HS-27A (cell line): ENCODE data around the gene UNC13C.
"Not testable (repeated sequence)": the region's sequence is repeated elsewhere in the genome, so short reads cannot be mapped to it uniquely, and the experiment has no call there.

Experiments used
- DNase-seq: peaks from one replicate; pipeline ENCODE4 v3.0.0-alpha.2; 2012; ENCODE audit warnings: low read depth, missing footprints

Gene UNC13C

DNA sequence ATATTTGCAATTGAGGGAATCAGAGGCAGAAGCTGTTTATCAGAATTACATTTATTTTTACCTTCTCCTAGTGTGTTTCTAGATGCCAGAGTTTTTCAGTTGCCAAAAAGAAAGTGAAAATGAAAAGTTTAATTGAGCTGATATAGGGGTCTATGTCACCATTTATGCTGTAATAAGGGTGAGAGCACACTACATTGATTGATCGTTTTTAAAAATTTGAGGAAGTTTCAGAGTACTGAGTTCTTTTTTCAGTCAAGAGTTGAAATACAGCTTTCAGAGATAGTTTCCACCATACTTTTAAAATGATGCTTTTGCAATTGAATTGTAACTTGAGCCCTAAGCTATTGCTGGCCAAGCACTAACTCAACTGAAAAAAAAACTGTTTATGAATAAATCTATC, 326.9 kb downstream of the UNC13C start:
- no peak for DNase-seq

DNA sequence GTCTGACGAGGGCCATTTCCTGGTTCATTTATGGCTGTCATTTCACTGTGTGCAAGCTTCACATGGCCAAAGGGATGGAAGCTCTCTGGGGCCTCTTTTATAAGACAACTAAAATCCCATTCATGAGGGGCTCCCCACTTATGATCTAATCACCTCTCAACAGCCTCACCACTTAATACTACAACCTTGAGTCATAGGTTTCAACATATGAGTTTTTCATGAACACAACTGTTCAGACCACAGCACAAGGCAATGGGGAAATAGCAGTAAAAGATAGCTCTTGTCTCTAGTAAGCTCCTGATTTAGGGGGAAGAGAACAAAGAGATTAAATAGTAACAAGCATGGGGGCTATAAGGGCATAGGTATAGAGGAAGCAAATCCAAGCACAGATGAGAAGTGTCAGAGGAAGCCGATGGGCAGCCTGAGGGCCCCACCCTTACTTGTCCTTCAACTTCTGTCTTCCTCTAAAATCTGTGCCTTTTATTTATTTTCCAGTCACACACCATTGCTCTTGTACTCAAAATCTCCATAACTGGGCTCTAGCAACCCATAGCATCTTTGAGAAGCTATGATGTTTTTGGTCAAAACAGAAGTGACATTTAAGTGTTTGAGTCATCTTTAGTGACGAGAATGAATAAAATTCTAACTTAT, 329.1 kb downstream of the UNC13C start:
- DNase-seq = no peak

DNA sequence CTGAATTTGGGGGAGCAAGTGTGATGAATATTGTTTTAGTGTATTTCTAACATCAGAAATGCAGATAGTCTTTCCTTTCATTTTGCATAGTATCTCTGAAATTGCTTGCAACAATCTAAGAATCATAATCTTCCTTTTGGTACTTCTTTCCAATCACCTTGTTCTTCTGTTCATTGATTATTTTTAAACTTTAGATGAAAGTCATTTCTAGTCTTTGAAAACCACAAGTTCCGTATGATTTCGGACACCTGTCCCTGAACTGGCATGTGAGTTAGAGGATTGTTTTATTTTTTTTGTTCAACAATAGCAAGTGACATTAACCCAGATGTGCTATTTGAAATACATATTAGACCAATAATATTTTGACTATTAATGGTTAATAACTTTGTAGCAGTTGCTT, 329.7 kb downstream of the UNC13C start:
- DNase-seq = no peak

DNA sequence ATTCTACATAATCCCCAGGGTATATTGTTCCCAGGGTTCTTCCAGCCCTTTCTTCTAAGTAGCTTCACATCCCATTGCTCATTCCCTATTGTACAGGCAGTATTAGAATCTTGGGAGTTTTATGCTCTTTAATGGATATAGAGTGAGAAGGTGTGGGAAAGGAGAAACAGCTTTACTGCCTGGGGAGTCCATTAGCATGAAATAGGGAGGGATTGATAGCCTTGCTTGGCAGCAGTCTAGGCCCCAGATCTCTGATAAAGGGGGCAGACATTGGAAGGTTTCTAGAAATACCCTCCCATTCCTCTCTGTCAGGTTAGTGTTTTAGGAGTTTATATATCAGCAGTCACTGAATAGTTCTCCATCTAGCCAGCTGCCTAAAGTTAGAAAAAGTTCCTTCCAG, 334.3 kb downstream of the UNC13C start:
- DNase-seq = no peak

DNA sequence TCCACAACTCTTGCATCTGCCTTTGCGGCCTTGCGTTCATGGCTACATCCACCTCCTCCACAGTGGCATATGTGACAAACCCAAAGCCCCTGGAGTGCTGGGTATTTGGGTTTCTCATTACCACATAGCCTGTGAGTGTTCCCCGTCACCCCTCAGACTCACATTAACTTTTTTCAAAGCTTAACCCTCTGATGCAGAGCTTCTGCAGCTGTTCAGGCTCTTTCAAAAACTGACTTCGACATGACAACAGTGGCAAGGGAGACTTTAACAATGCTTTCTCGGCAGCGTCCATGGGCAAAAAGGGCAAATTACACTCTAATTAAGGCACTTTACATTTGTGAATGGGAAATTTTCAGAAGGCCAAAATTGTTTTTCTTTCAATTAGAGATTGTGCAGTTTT, 343.2 kb downstream of the UNC13C start:
- DNase-seq = no peak

DNA sequence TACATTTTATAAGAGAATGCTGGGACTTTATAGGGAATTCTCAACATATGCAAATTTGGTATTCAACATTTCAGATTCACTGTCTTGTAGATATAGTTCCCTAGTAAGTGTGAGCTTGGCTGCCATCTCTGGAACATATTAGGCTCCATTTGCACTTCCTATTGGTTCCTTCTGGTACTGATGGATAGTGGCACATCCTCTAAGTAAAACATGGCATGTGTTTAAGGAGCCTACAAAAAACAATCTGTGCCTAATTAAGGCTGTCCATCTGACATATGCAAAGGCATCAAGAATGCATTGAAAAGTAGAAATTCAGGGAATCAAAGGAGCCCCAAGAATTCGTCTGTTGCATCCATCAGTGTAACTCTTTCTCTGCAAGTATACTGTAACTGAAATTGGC, 344.1 kb downstream of the UNC13C start:
- no peak for DNase-seq

DNA sequence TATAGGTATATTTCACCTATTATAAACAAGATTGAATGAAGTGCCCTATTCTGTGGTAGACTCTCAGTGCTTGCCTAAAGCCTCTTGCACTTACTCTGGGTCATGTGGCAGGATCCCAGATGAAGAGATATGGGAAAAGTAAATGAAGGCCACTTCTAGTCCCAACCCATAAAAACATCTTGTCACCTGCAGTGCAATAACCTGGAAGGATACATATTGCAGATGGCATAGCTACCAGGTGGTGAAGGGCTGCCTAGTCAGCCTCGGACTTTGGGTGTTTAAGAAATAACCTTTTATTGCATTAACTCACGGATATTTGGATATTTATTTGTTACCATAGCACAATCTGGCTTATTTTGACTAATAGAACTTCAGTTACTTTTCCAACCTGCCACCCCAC, 367.1 kb downstream of the UNC13C start:
- no peak for DNase-seq

DNA sequence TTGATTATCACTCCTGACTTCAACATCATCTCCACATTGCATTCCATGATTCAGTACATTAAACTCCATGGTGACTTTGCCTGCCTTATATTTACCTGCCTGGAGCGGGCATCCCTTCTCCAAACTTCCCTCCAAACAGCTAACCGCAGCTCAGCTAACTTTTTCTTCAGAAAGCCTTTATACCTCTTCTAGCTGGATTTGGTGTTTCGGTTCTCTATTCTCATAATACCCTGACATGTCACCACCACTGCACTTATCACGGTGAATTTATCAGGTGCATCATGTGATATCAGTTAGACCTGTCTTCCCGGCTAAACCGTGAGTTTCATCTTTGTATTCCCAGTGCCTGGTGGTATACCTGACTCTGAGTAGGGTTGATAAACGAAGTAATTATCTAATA, 367.6 kb downstream of the UNC13C start:
- DNase-seq = no peak

DNA sequence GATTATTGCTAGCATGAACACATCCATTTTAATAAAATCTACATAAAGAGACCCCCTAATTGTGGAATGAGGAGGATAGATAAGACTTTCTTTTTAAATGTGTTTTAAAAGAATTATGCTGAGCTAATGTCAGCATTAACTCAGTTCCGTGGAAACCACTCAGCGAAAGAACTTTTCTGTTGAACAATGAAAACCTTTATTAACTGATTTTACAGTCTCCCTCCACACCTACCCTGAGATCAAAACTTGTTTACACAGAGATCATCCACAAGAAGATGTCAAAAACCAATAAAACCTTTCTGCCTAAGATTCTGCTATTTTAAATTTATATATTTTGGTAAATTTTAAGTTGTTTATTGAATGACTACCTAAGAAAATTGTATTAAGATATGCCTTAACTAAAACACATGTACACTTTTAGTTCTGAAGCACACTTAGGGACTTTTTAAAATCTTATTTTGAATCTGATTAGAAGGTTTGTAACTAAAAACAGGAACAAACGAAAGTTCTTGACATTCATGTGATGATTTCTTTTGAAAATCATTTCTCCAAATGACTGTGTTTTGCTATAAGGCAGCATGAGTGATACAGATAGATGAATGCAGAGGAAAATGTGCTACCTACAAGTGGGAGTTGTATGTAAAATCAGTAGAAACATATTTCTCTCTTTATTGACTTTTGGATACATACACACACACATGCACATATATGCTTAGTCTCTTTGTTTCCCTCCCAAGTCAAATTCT, 369.0 kb downstream of the UNC13C start:
- no peak for DNase-seq

DNA sequence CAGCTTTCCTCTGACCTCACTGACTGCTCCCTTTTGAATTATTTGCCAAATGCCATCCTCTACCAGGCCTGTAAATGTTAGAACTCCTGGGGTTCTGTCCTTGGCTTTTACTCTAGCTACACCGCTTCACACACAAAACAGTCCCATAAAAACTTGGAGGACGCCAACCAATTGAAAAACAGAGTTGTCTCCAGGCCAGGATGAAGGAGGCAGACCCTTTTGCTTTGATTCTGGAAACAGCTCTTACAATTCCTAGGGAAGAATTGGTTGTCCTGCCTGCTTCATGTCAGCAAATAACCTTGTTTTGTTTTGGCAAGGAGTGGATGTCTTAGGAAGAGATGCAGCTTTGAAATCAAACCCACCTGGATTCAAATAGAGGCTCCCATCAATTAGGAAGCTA, 375.5 kb downstream of the UNC13C start:
- no peak for DNase-seq

DNA sequence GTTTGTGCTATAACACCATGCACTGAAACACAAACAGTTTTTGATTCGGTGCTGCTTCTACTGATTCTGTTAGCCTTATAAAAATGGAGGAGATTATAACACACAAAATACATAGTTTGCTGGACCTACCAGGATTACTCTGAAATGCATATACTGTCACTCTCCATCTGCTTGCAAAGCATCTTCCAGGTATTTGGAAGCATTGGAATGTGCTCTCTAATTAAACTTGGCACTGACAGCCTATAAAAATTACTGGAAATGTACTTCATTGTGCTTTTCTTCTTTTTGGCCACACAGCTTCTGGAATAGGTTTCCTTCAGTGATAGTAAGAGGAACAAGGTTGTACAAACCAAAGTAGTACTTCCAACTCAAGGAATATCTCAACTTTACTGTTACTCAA, 376.1 kb downstream of the UNC13C start:
- DNase-seq = no peak

DNA sequence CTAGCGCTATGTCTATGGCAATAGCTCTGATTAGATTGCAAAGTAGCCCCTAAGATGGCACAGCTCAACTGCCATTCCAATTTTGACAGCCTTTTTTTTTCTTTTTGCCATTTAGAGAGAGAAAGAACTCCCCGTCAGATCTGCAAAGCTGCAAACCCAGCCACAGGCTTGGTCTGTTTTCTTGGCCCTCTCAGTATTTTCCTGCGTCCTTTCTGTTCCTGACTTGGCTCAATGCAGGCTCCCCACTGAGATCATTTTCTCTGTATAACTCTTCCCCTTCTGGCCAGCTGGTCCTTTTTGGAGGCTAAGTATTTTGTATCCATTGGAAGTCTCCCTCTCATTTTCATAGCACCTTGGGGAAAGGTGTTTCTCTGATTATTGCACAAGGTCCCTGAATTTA, 386.7 kb downstream of the UNC13C start:
- DNase-seq = no peak

DNA sequence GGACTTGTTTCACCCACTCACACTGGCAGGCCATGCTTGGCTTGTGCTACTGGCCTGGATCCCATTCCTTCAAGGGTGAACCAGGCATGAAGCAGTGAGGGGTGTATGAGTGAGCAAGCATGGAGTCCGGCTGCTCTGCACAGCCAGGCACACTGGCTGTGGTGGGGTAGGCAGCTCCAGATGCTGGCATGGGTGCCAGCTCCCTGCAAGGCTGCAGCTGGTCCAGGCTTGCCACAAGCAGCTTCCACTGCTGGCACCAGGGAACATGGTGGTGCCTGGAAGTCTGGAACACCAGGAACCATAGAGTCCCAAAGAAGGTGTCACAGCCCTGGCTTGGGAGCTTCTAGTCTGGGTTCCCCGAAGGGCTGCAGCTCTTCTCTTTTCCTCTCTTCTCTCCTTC, 395.1 kb downstream of the UNC13C start:
- no peak for DNase-seq

DNA sequence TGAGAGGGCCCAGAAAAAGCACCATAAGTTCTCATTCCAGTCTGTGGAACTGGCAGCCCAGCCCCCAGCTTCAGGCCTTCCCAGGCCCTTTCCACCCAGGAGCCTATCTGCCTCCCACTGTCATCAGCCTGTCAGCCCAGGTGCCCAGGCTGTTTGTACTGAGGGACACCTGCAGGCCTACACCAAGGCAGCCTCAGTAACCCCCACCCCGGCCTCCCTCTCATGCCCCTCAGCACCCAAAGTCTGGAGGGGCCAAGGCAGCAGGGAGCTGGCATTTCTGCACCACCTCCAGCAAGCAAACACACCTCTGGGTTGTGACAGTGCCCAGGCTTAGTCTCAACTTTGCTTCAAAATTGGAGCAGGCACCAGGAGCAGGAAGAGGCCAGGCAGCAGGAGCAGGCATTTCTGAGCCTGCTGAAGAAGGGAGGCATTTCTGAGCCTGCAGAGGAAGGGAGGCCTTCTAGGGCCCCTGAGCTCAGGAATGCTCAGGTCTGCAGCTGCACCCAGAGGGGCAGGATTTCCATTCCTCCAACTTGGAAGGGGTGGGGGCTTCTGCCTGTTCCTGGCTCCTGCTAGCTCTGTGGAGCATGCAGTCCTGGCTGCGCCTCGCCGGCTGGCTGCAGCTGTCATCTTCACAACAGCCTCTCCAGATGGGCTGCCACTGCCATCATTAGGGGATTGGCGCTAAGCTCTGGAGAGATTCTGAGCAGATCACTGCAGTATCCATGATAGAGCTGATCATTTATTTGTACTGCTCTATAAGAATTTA, 396.1 kb downstream of the UNC13C start:
- DNase-seq = no peak

DNA sequence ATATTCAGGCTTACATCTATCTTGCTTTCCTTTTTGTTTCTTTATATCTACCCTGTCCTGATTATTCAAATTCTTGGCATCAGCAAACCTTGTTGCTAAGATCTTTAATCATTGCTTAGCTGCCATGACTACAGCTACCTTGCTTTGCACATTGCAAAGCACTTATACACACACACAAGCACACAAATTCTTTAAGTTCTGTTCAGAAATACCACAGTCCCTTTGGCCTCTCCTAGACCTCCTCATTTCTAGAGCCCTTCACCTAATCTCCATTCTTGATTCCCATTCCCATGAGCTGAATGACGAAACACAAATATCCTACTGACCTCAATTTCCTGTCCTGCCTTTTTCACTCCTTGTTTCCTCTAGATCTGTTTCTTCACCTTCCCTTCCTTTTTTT, 409.6 kb downstream of the UNC13C start:
- DNase-seq = no peak

DNA sequence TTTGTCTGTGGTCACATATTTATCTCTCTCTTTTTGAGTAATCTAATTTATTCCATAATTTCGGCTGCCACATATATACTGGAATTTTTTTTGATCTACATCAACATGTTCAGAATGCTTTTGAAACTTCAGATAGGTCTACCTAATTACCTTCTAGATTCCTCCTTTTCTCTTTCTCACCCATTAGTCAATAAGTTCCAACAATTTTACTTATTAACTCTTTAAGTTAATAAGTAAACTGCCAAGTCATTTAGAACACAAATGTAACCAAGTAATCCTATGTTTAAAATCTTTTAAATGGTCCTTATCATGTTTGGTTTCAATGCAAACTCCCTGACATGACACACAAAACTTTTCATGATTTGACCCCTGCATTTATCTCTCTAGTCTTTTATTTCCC, 410.5 kb downstream of the UNC13C start:
- DNase-seq = no peak

DNA sequence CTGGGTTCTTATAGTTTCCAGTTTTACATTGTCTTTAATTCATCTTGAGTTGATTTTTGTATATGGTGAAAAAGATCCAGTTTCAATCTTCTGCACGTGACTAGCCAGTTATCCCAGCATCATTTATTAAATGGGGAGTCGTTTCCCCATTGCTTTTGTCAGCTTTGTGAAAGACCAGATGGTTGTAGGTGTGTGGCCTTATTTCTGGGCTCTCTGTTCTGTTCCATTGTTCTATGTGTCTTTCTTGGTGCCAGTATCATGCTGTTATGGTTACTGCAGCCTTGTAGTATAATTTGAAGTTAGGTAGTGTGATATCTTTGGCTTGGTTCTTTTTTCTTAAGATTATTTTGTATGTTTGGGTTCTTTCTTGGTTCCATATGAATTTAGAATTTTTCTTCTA, 432.2 kb downstream of the UNC13C start:
- no peak for DNase-seq

DNA sequence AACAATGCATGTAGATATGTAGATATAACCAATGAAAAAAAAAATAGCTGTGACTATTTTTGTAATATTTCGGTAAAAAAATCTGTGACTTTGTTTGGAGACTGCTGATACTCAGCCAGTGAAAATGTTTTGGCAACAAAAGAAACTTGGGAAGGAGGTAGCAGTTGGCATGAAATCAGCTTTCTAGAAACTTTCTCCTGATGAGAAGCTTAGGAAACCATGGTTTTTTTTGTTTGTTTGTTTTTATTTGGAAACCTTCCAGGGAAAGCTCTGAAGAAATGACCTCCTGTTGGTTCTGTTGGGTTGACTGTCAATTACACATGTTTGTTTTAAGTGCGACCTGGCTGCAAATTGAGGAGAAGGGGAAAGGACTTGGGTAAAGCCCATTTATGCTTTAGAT, 445.9 kb downstream of the UNC13C start:
- DNase-seq = no peak

DNA sequence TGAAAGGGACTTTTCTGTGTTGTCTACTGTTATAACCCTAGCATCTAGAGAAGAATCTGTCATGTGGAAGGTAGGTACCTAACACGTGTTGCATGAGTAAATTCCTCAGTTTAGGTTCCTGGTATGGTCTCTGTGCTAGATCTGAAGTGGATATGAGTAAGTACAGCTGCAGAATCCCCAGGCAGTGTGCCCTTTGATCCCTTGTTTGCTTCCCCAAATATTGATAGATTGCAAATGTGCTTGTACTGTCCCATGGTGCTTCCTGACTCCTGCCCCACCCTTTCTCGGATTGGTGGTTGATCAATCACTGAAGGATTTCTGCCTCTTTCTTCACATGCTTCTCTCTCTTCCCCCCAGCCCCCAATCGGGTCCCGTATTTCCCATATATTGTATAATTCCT, 450.4 kb downstream of the UNC13C start:
- no peak for DNase-seq

DNA sequence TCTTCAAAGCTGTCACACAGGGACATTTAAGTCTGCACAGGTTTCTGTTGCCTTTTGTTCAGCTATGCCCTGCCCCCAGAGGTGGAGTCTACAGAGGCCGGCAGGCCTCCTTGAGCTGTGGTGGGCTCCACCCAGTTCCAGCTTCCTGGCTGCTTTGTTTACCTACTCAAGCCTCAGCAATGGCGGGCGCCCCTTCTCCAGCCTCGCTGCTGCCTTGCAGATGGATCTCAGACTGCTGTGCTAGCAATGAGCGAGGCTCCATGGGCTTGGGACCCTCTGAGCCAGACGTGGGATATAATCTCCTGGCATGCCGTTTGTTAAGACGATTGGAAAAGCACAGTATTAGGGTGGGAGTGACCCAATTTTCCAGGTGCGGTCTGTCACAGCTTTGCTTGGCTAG, 472.0 kb downstream of the UNC13C start:
- not testable (repeated sequence) for DNase-seq

DNA sequence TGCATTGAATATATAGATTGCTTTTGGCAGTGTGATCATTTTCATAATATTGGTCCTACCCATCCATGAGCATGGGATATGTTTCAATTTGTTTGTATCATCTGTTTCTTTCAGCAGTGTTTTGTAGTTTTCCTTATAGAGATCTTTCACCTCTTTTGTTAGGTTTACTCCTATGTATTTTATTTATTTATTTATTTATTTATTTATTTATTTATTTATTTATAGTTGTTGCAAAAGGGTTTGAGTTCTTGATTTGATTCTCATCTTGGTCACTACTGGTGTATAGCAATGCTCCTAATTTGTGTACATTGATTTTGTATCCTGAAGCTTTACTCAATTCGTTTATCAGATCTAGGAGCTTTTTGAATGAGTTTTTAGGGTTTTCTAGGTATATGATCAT, 478.2 kb downstream of the UNC13C start:
- no peak for DNase-seq

DNA sequence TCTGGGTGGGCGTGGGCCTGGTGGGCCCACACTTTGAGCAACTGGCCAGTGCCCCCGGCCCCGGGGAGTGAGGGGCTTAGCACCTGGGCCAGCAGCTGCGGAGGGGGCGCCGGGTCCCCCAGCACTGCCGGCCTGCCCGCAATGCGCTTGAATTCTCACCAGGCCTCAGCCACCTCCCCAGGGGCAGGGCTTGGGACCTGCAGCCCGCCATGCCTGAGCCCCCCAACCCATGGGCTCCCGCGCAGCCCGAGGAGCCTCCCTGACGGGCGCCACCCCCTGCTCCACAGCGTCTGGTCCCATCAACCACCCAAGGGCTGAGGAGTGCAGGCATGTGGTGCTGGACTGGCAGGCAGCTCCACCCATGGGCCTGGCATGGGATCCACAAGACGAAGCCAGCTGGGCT, 484.3 kb downstream of the UNC13C start:
- no peak for DNase-seq

DNA sequence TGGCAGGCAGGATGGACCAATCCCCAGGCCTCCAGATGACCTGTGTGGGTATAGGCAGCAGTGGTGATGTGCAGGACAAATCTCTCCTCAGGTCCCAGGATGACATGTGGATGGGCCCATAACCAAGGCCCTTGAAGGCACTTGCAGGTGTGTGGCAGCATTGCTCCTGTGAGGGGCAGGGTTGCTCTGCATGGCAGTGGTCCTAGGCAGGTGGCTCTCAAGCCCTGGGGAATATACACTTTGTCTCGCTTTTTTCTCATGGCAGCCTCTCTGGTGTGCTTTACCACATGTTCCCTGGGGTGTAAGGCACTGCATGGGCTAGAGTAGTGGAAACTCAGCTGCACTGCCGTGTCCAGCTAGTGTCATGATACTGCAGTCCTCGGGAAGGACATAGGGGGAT, 503.6 kb downstream of the UNC13C start:
- no peak for DNase-seq
